Panc1 (cell line): ENCODE measurements around the gene CABP5. TPM values are rescaled to one million over a fixed set of nuclear protein-coding genes. Genes with fewer than 3 reads are reported as not detected.

ENCODE experiments used
- ATAC-seq: fragments of 200-7000 bp; cut with Tn5 transposase; 2 replicates; pipeline ENCODE4 v1.9.1; 2020; ENCODE audit warnings: mild to moderate bottlenecking, moderate library complexity
- BruUV-seq: library from RNA; stranded (reverse); fragments of 400-500 nt; replicated peaks from 2 replicates; lab custom pipeline; 2021; lab: Mats Ljungman, UMichigan
- CTCF ChIA-PET: fragments of 300-600 bp; sonication (Branson Sonifier 250); formaldehyde crosslinking; loops from one replicate; lab custom pipeline; 2022; ENCODE audit warnings: antibody characterized with exemption; lab: Charles Lee
- POLR2A ChIA-PET: fragments of 300-600 bp; sonication (Branson Sonifier 250); formaldehyde crosslinking; loops from one replicate; lab custom pipeline; 2022; ENCODE audit warnings: antibody characterized with exemption; lab: Charles Lee
- DNase-seq: peaks from one replicate; pipeline ENCODE4 v3.0.0-alpha.2; 2010; ENCODE audit warnings: low read depth, low spot score
- H3K27ac ChIP-seq: 2 replicates; pipeline ENCODE4 v1.5.1; 2011; ENCODE audit warnings: mild to moderate bottlenecking, low read length, inconsistent platforms
- H3K27me3 ChIP-seq: fragments of 200-500 bp; sonication (Bioruptor generic); 2 replicates; pipeline ENCODE4 v1.6.0; 2014; ENCODE audit warnings: low read length, inconsistent platforms; ENCODE audit not compliant: control insufficient read depth, insufficient read depth
- H3K36me3 ChIP-seq: fragments of 200-500 bp; sonication (Bioruptor generic); 2 replicates; pipeline ENCODE4 v1.5.1; 2014; ENCODE audit warnings: inconsistent platforms, mild to moderate bottlenecking, low read length, moderate library complexity; ENCODE audit not compliant: control insufficient read depth, insufficient read depth
- H3K4me1 ChIP-seq: 2 replicates; pipeline ENCODE4 v1.5.1; 2011; ENCODE audit warnings: inconsistent platforms, mild to moderate bottlenecking, low read length, moderate library complexity; ENCODE audit not compliant: control insufficient read depth, insufficient read depth
- H3K4me3 ChIP-seq, 2 experiments: 2 replicates each; pipeline ENCODE4 v1.5.1; 2011 to 2012; ENCODE audit warnings: low read depth in 2 of 2, low read length in 2 of 2, mild to moderate bottlenecking in 2 of 2, inconsistent platforms in 1 of 2, moderate library complexity in 1 of 2
- H3K9me3 ChIP-seq: fragments of 200-500 bp; sonication (Bioruptor generic); 2 replicates; pipeline ENCODE4 v1.5.1; 2014; ENCODE audit warnings: low read depth, mild to moderate bottlenecking, inconsistent platforms, low read length, moderate library complexity; ENCODE audit not compliant: control insufficient read depth, insufficient read depth
- CTCF ChIP-seq: fragments of 450-650 bp; IDR thresholded peaks from 2 replicates; pipeline ENCODE4 v1.5.1; 2017; ENCODE audit warnings: mild to moderate bottlenecking
- POLR2AphosphoS5 ChIP-seq: IDR thresholded peaks from 2 replicates; pipeline ENCODE4 v1.6.1; 2012; ENCODE audit warnings: mild to moderate bottlenecking, low read depth, low read length, moderate library complexity
- REST ChIP-seq, 2 experiments: IDR thresholded peaks; 2 replicates each; pipeline ENCODE4 v1.6.1; 2011 to 2012; ENCODE audit warnings: low read depth in 2 of 2, control low read depth in 1 of 2, low read length in 1 of 2, mild to moderate bottlenecking in 1 of 2, moderate library complexity in 1 of 2; ENCODE audit not compliant: insufficient read depth in 1 of 2
- SIN3A ChIP-seq: IDR thresholded peaks from 2 replicates; pipeline ENCODE4 v1.6.1; 2012; ENCODE audit warnings: low read depth, mild to moderate bottlenecking, low read length, moderate library complexity, borderline replicate concordance; ENCODE audit not compliant: insufficient read depth
- TCF7L2 ChIP-seq: IDR thresholded peaks from 2 replicates; pipeline ENCODE4 v1.6.1; 2011; ENCODE audit warnings: mild to moderate bottlenecking, low read depth, low read length, inconsistent platforms
- in situ Hi-C: cut with HindIII; loops from 2 replicates; pipeline ENCODE4 v1.10.0; 2016; ENCODE audit warnings: low sequenced_read_pairs, low pct_unique_long_range_greater_than_20kb
- intact Hi-C: fragments of 100-400 bp; cut with micrococcal nuclease; formaldehyde crosslinking; loops from one replicate; pipeline ENCODE4 v1.10.0; 2022; ENCODE audit not compliant: unreplicated experiment
- total RNA-seq: library from RNA; stranded (reverse); gene quantifications from one replicate; pipeline ENCODE4 v1.2.1, GENCODE V29; 2021; ENCODE audit not compliant: unreplicated experiment

The CABP5 gene
- total RNA-seq, 1 experiment from 2014 or later = not detected

- Histone ChIP-seq H3K4me1 (no peaks in the 10 kb centered on the region), H3K9me3 (no peaks in the 10 kb centered on the region), H3K36me3 (no peaks in the 10 kb centered on the region), H3K27me3 (no peaks in the 10 kb centered on the region; the same call in 1 of the 2 replicates), H3K4me3 (no peak overlapping the region), H3K27ac (no peak overlapping the region)
- DNase-seq (no peak), ATAC-seq (no peak)
- no TSS peak for BruUV-seq
- intact Hi-C loops = no loop called here
- CTCF ChIA-PET = interaction anchor here (0.6 kb wide), 1 partner anchor 262 kb away, joined by 3 read pairs; no protein-coding TSS in a partner anchor
- in situ Hi-C loops = no loop called here
- no peak for TF ChIP-seq REST (IDR thresholded peaks at IDR 0.05; ENCODE audit: insufficient read depth in 1 of 2, low read depth in 2 of 2, low read length in 1 of 2)
- no peak for TF ChIP-seq CTCF
- no peak for TF ChIP-seq SIN3A
- TF ChIP-seq POLR2AphosphoS5 = no peak
- no peak for TF ChIP-seq TCF7L2
- POLR2A ChIA-PET = no interaction called here
These were observed 14.4 kb downstream of the CABP5 start for GRCh38 chr19:48029431-48029830.

GRCh38 chr19:48025480-48025879 is 18.4 kb downstream of the CABP5 start:
- POLR2A ChIA-PET = no interaction called here
- ATAC-seq (no peak), DNase-seq (no peak)
- Histone ChIP-seq H3K36me3 (no peaks in the 10 kb centered on the region), H3K9me3 (no peaks in the 10 kb centered on the region), H3K27me3 (no peaks in the 10 kb centered on the region; the same call in 1 of the 2 replicates), H3K4me1 (no peaks in the 10 kb centered on the region), H3K27ac (no peak overlapping the region), H3K4me3 (no peak overlapping the region)
- no peak for TF ChIP-seq CTCF
- no peak for TF ChIP-seq TCF7L2
- no peak for TF ChIP-seq SIN3A
- TF ChIP-seq POLR2AphosphoS5 = no peak
- no peak for TF ChIP-seq REST (IDR thresholded peaks at IDR 0.05; ENCODE audit: insufficient read depth in 1 of 2, low read depth in 2 of 2, low read length in 1 of 2)
- in situ Hi-C loops (no loop called here), intact Hi-C loops (no loop called here)
- no TSS peak for BruUV-seq
- CTCF ChIA-PET = no interaction called here
